ENCODE results near the gene TMEM132A. TPM values are rescaled to one million over a fixed set of nuclear protein-coding genes. Genes with fewer than 3 reads are reported as not detected.

Gene TMEM132A
- total RNA-seq, 2 experiments from 2014 or later: 1.2 to 2.3 TPM

- no peak for DNase-seq
- intact Hi-C loops (cut with micrococcal nuclease): no loop called here
- no peak overlapping the region for H3K27ac Mint-ChIP-seq
- CTCF ChIA-PET: interaction anchor here (1.3 to 9.4 kb wide), 2 partner anchors 15 to 86 kb away, joined by 6 to 82 read pairs; partner anchors contain the start of gene PRPF19
- no peak overlapping the region for H3K4me3 Mint-ChIP-seq
- peaks cover 35% of the 10 kb centered on the region for H3K36me3 Mint-ChIP-seq (ENCODE audit: low read depth)
- no peaks in the 10 kb centered on the region for H3K27me3 Mint-ChIP-seq (ENCODE audit: low read depth)
- peaks cover 52% of the 10 kb centered on the region for H3K4me1 Mint-ChIP-seq (ENCODE audit: low read depth)
- no peaks in the 10 kb centered on the region for H3K9me3 Mint-ChIP-seq
Measured at GRCh38 chr11:60917267-60917666, 7.0 kb upstream of the TMEM132A start.

- no peak overlapping the region for H3K27ac Mint-ChIP-seq
- no peaks in the 10 kb centered on the region for H3K9me3 Mint-ChIP-seq
- H3K27me3 Mint-ChIP-seq (ENCODE audit: low read depth): no peaks in the 10 kb centered on the region
- peak; percentile 26 for DNase-seq
- H3K4me1 Mint-ChIP-seq (ENCODE audit: low read depth): peaks cover 41% of the 10 kb centered on the region
- intact Hi-C loops (cut with micrococcal nuclease): no loop called here
- peaks cover 45% of the 10 kb centered on the region for H3K36me3 Mint-ChIP-seq (ENCODE audit: low read depth)
- H3K4me3 Mint-ChIP-seq: no peak overlapping the region
- CTCF ChIA-PET: interaction anchor here (0.7 to 9.4 kb wide), 3 partner anchors 16 to 130 kb away, joined by 3 to 82 read pairs (median 4); partner anchors contain the start of gene PRPF19
Measured at GRCh38 chr11:60918251-60918938, 5.9 kb upstream of the TMEM132A start.

GRCh38 chr11:60918939-60919265 is 5.4 kb upstream of the TMEM132A start:
- H3K27ac Mint-ChIP-seq: no peak overlapping the region
- CTCF ChIA-PET: interaction anchor here (0.7 to 9.4 kb wide), 3 partner anchors 16 to 130 kb away, joined by 3 to 82 read pairs (median 4); partner anchors contain the start of gene PRPF19
- peaks cover 45% of the 10 kb centered on the region for H3K36me3 Mint-ChIP-seq (ENCODE audit: low read depth)
- no peaks in the 10 kb centered on the region for H3K9me3 Mint-ChIP-seq
- intact Hi-C loops (cut with micrococcal nuclease): no loop called here
- H3K4me3 Mint-ChIP-seq: no peak overlapping the region
- no peak for DNase-seq
- H3K4me1 Mint-ChIP-seq (ENCODE audit: low read depth): peaks cover 39% of the 10 kb centered on the region
- no peaks in the 10 kb centered on the region for H3K27me3 Mint-ChIP-seq (ENCODE audit: low read depth)

GRCh38 chr11:60919320-60919719 is 4.9 kb upstream of the TMEM132A start:
- H3K9me3 Mint-ChIP-seq: no peaks in the 10 kb centered on the region
- peaks cover 44% of the 10 kb centered on the region for H3K36me3 Mint-ChIP-seq (ENCODE audit: low read depth)
- no peak overlapping the region for H3K4me3 Mint-ChIP-seq
- H3K4me1 Mint-ChIP-seq (ENCODE audit: low read depth): peaks cover 42% of the 10 kb centered on the region
- intact Hi-C loops (cut with micrococcal nuclease): no loop called here
- H3K27ac Mint-ChIP-seq: no peak overlapping the region
- no peaks in the 10 kb centered on the region for H3K27me3 Mint-ChIP-seq (ENCODE audit: low read depth)
- DNase-seq: no peak
- CTCF ChIA-PET: interaction anchor here (0.5 to 9.4 kb wide), 4 partner anchors 17 to 259 kb away, joined by 3 to 82 read pairs (median 4); partner anchors contain the start of gene PRPF19

GRCh38 chr11:60919956-60920355 is 4.3 kb upstream of the TMEM132A start:
- H3K4me1 Mint-ChIP-seq (ENCODE audit: low read depth): peaks cover 42% of the 10 kb centered on the region
- intact Hi-C loops (cut with micrococcal nuclease): no loop called here
- no peak overlapping the region for H3K27ac Mint-ChIP-seq
- H3K27me3 Mint-ChIP-seq (ENCODE audit: low read depth): no peaks in the 10 kb centered on the region
- peaks cover 44% of the 10 kb centered on the region for H3K36me3 Mint-ChIP-seq (ENCODE audit: low read depth)
- H3K4me3 Mint-ChIP-seq: no peak overlapping the region
- DNase-seq: no peak
- H3K9me3 Mint-ChIP-seq: no peaks in the 10 kb centered on the region
- CTCF ChIA-PET: interaction anchor here (1.3 to 9.4 kb wide), 2 partner anchors 17 to 210 kb away, joined by 4 to 82 read pairs; partner anchors contain the start of gene PRPF19

- H3K27ac Mint-ChIP-seq: no peak overlapping the region
- CTCF ChIA-PET: no interaction called here
- intact Hi-C loops (cut with micrococcal nuclease): no loop called here
- peaks cover 40% of the 10 kb centered on the region for H3K36me3 Mint-ChIP-seq (ENCODE audit: low read depth)
- no peak for DNase-seq
- H3K9me3 Mint-ChIP-seq: no peaks in the 10 kb centered on the region
- no peak overlapping the region for H3K4me3 Mint-ChIP-seq
- peaks cover 10% of the 10 kb centered on the region for H3K27me3 Mint-ChIP-seq (ENCODE audit: low read depth)
- peaks cover 44% of the 10 kb centered on the region for H3K4me1 Mint-ChIP-seq (ENCODE audit: low read depth)
Measured at GRCh38 chr11:60921259-60921658, 3.0 kb upstream of the TMEM132A start.

- Mint-ChIP-seq H3K27me3 (ENCODE audit: low read depth) (peaks cover 13% of the 10 kb centered on the region), H3K9me3 (no peaks in the 10 kb centered on the region), H3K36me3 (ENCODE audit: low read depth) (peaks cover 40% of the 10 kb centered on the region), H3K4me1 (ENCODE audit: low read depth) (peaks cover 40% of the 10 kb centered on the region), H3K4me3 (no peak overlapping the region), H3K27ac (no peak overlapping the region)
- CTCF ChIA-PET: no interaction called here
- intact Hi-C loops (cut with micrococcal nuclease): no loop called here
- no peak for DNase-seq
Measured at GRCh38 chr11:60921777-60922335, 2.4 kb upstream of the TMEM132A start.

- Mint-ChIP-seq H3K9me3 (no peaks in the 10 kb centered on the region), H3K27ac (no peak overlapping the region), H3K4me1 (ENCODE audit: low read depth) (peaks cover 35% of the 10 kb centered on the region), H3K27me3 (ENCODE audit: low read depth) (peaks cover 13% of the 10 kb centered on the region), H3K36me3 (ENCODE audit: low read depth) (peaks cover 35% of the 10 kb centered on the region), H3K4me3 (no peak overlapping the region)
- DNase-seq: no peak
- CTCF ChIA-PET: no interaction called here
- intact Hi-C loops (cut with micrococcal nuclease): no loop called here
Measured at GRCh38 chr11:60922906-60923305, 1.4 kb upstream of the TMEM132A start.

- no peak overlapping the region for H3K27ac Mint-ChIP-seq
- no peak overlapping the region for H3K4me3 Mint-ChIP-seq
- DNase-seq: no peak
- intact Hi-C loops (cut with micrococcal nuclease): no loop called here
- CTCF ChIA-PET: interaction anchor here (0.9 to 1.1 kb wide), 4 partner anchors 8 to 92 kb away, joined by 3 to 4 read pairs (median 4); partner anchors contain the start of gene TMEM109
- peaks cover 35% of the 10 kb centered on the region for H3K36me3 Mint-ChIP-seq (ENCODE audit: low read depth)
- H3K27me3 Mint-ChIP-seq (ENCODE audit: low read depth): peaks cover 13% of the 10 kb centered on the region
- no peaks in the 10 kb centered on the region for H3K9me3 Mint-ChIP-seq
- peaks cover 32% of the 10 kb centered on the region for H3K4me1 Mint-ChIP-seq (ENCODE audit: low read depth)
Measured at GRCh38 chr11:60923326-60923725, 934 bp upstream of the TMEM132A start.

- CTCF ChIA-PET: interaction anchor here (0.9 to 1.1 kb wide), 4 partner anchors 8 to 92 kb away, joined by 3 to 4 read pairs (median 4); partner anchors contain the start of gene TMEM109
- no peaks in the 10 kb centered on the region for H3K9me3 Mint-ChIP-seq
- intact Hi-C loops (cut with micrococcal nuclease): no loop called here
- H3K4me3 Mint-ChIP-seq: peak overlapping the region; percentile 42
- peaks cover 13% of the 10 kb centered on the region for H3K27me3 Mint-ChIP-seq (ENCODE audit: low read depth)
- peaks cover 35% of the 10 kb centered on the region for H3K36me3 Mint-ChIP-seq (ENCODE audit: low read depth)
- no peak overlapping the region for H3K27ac Mint-ChIP-seq
- DNase-seq: no peak
- peaks cover 27% of the 10 kb centered on the region for H3K4me1 Mint-ChIP-seq (ENCODE audit: low read depth)
Measured at GRCh38 chr11:60923800-60924109, 505 bp upstream of the TMEM132A start.

GRCh38 chr11:60924906-60925853 is 920 bp downstream of the TMEM132A start:
- CTCF ChIA-PET: no interaction called here
- DNase-seq: peak; percentile 18
- peaks cover 26% of the 10 kb centered on the region for H3K36me3 Mint-ChIP-seq (ENCODE audit: low read depth)
- intact Hi-C loops (cut with micrococcal nuclease): no loop called here
- no peaks in the 10 kb centered on the region for H3K9me3 Mint-ChIP-seq
- no peak overlapping the region for H3K27ac Mint-ChIP-seq
- peak overlapping the region; percentile 30 for H3K4me3 Mint-ChIP-seq
- peaks cover 15% of the 10 kb centered on the region for H3K4me1 Mint-ChIP-seq (ENCODE audit: low read depth)
- peaks cover 13% of the 10 kb centered on the region for H3K27me3 Mint-ChIP-seq (ENCODE audit: low read depth)

- peaks cover 13% of the 10 kb centered on the region for H3K27me3 Mint-ChIP-seq (ENCODE audit: low read depth)
- H3K4me1 Mint-ChIP-seq (ENCODE audit: low read depth): peaks cover 15% of the 10 kb centered on the region
- no peak overlapping the region for H3K4me3 Mint-ChIP-seq
- H3K9me3 Mint-ChIP-seq: no peaks in the 10 kb centered on the region
- DNase-seq: no peak
- H3K27ac Mint-ChIP-seq: no peak overlapping the region
- H3K36me3 Mint-ChIP-seq (ENCODE audit: low read depth): peaks cover 20% of the 10 kb centered on the region
- intact Hi-C loops (cut with micrococcal nuclease): no loop called here
- CTCF ChIA-PET: no interaction called here
Measured at GRCh38 chr11:60925868-60926267, 1.6 kb downstream of the TMEM132A start.

Data from activated naive CD4-positive, alpha-beta T cell treated with anti-CD3 and anti-CD28 coated beads for 36 hours (primary cell).